SK-N-DZ (cell line): ENCODE measurements around the gene FASN.
"Not testable (repeated sequence)": the region's sequence is repeated elsewhere in the genome, so short reads cannot be mapped to it uniquely, and the experiment has no call there.

Experiments used
- DNase-seq: peaks from one replicate; pipeline ENCODE4 v3.0.0-alpha.2; 2015; ENCODE audit warnings: low spot score

Gene FASN

DNA sequence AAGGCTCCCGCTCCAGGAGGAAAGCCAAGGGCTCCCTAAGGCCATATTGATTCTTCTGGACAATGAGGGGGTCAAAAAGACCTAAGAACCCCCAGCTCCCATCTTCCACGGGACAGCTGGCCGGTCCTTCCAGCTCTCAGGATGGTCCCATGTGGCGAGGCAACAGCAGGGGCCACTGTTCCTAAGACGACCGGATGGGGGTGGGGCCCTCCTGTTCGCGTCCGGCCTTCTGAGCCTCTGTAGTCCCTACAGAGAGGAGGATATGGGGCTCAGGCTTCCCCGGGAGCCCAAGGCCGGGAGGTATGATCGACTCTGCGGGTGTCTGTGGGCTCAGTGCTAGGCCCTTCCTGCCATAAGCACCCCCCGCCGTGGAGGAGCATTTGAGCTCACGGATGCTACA is 54.5 kb downstream of the FASN start:
- no peak for DNase-seq

DNA sequence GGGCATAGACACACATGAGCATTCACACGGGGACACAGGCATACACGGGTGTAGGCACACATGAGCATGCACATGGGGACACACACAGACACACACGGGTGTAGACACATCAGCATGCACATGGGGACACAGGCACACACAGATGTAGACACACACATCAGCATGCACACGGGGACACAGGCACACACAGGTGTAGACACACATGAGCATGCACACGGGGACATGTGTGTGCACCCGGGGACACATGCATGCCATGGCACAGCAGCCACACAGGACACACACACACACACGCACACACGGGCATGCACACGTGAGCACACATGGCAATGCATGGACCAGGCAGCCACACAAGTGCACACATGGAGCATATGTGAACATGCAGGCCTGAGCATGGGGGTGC is 55.4 kb downstream of the FASN start:
- DNase-seq: no peak

DNA sequence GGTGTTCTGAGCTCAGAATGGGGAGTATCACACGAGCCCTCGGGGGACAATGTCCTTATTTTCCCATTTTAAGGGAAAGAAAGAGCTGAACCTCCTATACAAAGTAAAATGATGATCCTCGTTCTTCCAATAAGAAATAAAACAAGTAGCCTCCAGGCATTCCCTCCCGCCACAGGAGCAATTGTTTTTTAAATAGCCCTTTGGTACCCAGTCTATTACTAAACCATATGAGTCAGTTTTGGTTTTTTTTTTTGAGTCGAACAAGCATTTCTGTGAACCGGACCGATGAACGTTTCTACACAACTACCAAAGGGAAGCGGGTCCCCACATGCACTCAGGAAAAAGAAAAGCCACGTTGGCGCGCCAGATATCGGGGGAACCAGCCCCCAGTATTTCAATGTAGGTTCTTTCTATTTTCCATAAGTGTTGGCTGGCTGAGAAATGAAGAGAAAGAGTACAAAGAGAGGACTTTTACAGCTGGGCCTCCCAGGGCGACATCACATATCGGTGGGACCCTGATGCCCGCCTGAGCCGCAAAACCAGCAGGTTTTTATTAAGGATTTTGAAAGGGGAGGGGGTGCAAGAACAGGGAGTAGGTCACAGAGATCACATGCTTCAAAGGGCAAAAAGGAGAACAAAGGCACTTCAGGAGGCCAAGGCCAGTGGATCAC is 56.8 kb downstream of the FASN start:
- no peak for DNase-seq

DNA sequence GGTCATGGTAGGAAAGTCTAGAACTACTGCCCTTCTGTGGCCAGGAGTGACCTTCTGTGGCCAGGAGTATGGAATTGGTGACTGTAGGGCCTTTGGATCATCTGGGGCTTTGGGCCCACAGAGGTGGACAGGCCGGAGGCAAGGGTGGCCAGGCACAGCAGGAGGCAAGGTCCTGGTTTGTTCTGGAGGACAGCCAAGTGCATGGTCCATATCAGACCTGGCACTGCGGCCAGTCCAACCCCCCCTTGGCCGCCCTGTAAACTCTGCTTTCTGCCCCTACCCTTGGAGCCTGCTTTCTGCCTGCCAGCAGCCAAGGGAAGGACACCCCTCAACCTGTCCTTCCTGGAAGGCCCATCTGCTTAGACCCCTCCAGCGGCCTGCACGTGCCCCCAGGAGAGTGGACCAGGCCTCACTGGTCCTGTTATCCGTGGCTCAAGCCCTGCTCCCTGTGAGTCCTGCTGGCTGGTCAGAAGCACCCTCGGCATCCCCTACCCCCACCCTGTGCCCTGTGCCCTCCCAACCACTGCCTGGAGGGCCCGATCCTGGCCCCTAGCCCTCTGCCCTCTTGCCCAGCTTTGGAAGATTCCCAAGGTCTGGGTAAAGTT is 58.2 kb downstream of the FASN start:
- no peak for DNase-seq

DNA sequence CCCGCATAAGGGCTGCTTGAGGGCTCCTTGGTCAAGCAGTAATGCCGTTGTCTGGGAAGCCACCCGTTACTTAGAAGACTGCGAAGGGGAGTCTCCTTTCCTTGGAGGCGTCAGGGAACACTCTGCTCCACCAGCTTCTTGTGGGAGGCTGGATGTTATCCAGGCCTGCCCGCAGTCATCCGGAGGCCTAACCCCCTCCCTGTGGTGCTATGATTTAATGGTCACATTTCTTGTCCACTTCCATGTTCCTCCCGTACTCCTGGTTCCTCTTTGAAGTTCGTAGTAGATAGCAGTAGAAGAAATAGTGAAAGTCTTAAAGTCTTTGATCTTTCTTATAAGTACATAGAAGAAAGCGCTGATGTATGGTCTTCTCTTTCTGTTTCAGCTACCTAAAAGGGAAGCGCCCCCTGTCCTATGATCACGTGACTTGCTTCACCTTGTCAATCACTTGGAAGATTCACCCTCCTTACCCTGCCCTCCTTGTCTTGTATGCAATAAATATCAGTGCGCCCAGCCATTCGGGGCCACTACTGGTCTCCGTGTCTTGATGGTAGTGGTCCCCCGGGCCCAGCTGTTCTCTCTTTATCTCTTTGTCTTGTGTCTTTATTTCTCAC is 59.1 kb downstream of the FASN start:
- DNase-seq: not testable (repeated sequence)

DNA sequence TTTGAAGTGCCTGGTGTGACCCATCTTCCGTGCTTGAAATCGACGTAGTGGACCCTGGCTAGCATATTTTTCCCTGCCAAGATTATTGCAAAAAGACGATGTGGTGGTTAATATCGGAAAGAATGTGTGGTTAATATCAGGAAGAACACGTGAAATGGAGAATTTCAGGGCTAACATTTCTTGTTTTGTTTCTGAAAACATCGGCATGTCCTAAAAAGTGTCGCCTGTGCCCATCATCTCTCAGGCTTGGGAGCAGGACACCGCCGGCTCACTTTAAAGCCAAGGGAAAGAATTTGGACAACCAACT is 60.2 kb downstream of the FASN start:
- no peak for DNase-seq

DNA sequence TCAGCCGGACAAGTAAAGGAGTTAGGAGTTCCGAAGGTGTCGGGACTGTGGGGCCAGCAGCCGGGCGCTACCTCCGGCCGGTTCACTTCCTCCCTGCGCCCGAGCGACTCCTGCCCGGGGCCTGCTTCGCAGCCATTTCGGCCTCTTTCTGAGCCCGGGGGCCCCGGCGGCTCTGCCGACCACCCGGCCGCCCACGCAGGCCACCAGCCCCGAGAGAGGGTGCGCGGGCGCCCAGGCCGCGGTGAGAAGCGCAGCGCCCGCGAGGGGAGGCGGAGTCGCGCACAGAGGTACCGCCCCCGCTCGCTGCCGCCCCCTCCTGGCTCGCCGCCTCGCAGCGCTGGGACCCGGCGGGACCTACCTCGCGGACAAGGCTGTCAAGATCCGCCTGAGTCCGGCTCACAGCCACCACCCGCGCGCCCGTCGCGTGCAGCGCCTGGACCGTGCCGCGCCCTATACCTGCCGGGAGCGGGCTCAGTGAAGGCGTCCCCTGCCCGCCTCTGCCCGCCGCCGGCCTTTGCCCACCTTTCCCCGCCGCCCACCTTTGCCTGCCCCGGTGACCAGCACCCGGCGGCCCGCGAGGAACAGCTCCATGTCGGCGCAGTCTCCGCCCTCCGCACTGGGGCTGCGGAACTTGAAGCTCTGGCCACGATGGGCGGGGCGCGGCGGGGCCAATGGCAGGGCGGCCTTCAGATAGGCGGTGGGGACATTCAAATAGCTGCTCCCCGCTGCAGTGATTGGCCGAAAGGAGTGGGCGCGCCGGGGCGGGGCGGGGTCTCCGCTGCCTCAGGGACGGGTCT is 60.7 kb downstream of the FASN start, which contains the start of gene DCXR:
DCXR (minus strand) TSS at position 606 of the 797 bp plus-strand sequence; CDS start at position 591, 15 bp downstream.
- DNase-seq: peak; percentile 99

DNA sequence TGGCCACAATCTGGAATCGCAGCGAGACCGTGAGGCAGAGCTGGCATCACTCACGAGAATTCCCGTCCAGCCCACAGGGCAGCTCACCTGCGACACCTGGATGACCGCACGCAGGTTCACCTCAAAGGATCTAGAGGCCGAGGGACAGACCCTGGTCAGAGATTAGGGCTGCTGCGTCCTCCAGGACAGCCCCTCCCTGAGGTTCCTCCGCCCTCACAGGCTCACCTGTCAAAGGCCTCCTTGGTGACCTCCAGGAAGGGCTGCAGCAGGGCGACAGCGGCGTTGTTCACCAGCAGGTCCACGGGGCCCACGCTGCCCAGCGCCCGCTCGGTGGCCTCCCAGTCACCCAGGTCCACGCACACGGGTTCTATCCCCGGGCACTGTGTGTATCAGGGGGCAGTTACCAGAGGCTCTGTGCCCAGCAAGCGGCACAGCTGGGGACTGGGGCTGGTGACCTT is 61.4 kb downstream of the FASN start:
- no peak for DNase-seq

DNA sequence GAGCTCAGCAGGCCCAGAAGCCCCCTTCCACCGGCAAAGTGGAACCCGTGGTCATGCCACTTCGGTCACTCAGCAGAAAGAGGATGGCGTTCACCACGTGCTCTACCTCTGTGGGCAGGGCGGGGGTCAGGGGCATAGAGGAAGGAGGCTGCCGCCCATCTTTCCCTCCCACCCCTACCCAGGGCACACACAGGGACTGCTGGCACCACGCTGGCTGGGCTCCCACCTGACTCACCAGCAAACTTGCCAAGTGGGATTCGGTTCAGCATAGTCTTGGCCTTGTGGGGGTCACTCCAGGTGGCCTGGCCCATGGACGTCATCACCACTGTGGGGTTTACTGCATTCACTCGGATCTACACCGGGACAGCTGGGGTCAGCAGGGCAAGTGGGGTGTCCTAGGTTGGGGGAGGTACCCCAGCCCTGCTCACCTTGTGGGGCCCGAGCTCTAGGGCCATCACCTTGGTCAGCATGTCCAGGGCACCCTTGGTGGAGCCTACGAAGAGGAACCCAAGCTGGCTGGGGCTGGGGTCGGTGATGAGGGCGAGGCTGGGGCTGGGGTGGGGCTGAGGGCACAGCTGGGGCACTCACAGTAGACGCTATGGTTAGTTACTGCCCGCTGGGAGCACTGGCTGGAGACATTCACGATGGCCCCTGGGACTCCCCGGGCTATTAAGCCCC is 61.9 kb downstream of the FASN start:
- no peak for DNase-seq

DNA sequence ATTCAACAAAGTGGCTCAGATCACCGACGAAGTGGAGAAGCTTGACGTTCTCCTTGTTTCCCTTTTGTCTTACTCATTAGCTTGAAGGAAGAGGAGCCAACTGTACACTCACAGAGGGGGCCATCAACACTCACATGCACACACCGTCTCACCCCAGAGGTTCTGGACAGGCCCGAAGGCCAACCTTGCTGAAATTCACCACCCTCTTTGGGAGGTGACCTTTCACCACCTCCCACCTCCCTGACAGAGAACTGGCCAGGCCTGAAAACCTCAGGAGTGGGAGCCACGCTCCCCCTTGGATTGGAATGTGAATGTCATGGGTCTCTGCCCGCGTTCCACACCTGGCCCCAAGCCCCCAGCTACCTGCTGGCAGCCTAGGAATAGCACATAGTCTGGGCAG is 62.5 kb downstream of the FASN start:
- DNase-seq: no peak

DNA sequence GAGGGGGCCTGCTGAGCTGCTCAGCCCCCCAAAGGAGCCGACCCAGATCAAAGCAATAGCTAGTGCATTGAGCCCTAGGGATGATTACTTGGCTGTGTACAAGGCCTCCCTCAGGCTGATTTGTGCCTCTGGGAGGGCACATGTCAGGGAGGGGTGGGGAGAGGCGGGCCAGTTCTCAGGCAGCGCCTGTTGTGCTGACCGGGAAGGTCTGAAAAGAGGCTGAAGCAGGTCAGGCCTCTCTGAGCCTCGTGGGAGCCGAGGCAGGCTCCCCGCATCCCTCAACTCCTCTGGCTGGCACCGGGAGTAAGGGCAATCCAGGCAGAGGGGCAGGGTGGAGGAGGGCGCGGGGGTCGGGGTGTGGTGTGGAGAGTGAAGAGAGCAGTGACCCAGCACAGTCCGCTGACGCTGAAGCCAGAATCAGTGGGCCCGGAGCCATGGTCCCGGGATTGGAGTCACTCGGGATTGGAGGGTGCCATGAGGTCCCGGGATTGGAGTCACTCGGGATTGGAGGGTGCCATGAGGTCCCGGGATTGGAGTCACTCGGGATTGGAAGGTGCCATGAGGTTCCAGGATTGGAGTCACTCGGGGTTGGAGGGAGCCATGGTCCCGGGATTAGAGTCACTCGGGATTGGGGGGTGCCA is 63.5 kb downstream of the FASN start:
- no peak for DNase-seq

DNA sequence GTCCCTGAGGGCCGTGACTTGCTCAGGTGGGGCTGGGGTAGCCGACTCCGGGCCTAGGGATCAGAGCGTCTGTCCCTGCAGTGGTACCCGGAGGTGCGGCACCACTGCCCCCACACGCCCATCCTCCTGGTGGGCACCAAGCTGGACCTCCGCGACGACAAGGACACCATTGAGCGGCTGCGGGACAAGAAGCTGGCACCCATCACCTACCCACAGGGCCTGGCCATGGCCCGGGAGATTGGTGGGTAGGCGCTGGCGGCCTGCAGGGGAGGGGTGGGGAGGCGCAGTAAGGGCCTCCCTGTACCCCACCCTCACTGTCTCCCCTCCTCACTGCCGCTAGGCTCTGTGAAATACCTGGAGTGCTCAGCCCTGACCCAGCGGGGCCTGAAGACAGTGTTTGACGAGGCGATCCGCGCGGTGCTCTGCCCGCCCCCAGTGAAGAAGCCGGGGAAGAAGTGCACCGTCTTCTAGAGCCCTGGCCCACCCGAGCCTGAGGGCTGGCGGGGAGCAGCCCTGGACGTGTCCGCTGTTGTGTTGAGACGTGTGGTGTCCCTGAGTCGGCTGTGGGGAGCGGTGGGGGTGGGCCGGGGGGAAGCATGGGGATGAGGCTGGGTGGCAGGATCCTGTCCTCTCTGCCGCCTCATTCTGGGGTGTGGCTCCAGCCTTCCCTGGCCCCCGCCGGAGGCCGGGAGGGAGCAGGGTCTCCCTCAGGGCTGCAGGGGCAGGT is 64.5 kb downstream of the FASN start:
- no peak for DNase-seq

DNA sequence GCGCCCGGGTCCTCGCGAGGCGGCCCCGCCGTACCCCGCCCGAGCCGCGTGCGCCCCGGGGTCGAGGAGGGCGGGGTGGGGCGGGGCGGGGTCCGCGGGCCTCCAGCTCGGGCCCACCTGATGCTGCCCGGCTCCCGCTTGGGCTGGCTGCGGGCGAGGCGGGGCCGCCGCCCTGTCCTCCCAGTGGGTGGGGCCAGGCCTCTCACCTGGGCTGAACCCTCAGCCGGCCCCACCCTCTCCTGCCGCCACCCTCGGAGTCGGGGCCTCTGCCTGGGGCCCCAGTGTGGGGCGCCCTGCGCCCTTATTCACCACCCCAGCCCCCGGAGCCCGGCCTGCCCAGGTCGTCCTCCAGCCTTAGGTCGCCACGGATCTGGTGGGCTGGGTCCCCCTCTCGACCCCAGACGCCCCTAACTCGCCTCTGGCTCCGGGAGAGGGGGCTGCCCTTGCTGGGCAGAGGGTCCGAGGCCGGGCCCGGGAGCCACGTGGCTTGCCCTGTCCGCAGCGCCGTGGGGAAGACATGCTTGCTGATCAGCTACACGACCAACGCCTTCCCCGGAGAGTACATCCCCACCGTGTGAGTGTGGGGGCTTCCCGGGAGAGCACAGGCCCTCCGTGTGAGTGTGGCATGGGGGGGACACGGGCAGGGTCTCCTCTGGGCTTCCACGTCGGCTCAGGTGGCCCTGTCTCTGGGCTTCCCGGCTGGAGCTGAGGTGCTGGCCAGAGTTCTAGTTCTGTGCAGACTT is 66.0 kb downstream of the FASN start:
- DNase-seq: no peak

DNA sequence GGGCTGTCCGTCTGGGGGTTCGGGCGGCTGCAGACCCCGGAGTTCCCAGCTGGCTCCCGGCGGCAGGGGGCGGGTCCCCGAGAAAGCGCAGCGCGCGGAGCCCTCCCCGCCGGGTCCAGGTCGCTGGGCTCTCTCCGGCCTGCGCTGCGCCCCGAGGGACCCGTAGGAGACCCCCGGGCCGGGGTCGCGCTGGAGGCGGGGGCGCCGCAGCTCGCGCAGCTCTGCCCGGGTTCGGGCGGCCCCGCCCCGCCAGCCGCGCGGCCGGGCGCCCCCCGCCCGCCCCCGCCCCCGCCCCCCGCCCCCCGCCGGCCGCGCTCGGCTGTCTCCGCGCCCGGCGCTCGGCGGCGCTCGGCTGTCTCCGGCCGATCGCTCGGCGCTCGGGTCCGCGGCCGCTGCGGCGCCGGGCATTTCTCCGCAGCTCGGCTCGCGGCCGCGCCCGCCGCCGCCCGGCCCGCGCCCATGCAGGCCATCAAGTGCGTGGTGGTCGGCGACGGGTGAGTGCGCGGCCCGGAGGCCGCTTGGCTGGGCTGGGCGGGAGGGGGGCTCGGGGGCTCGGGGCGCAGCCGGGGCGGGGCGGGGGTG is 66.6 kb downstream of the FASN start, which contains the start of gene RAC3:
RAC3 (plus strand) TSS at position 376 of the 582 bp plus-strand sequence; CDS start at position 460, 84 bp downstream.
- no peak for DNase-seq

DNA sequence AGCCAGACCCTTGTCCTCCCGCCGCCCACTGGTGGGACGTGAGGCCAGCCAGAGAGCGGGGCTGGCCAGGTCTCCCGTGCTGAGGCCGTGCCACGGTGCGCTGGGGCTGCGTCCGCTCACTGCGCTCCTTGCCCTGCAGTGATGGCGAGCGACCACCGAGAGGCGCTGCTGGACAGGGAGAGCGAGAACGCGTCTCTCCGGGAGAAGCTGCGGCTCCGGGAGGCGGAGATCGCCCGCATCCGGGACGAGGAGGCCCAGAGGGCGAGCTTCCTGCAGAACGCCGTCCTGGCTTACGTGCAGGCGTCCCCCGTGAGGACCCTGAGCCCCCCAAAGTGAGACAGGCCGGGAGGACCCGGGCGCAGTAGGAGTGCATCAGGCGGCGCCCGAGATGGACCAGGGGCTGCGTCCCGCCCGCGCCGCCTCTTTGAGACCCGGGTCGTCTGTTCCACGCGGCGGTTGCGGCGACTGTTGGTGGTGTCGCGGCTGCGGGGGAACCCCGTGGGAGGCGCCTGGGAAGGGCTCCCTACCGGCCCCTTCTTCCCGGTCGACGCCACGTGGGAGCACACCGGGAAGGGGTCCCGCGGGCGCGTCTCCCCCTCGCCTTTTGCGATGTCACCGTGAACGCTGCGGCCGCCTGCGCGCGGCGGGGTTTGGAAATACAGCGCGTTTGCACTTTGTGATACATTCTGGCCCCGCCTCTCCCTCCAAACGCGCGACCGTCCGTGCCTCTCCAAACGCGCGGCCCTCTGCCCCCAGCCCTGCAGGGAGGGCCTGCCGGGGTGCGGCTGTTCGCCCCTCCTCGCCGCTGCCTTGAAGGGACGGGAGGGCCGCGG is 67.3 kb downstream of the FASN start:
- peak; percentile 88 for DNase-seq

DNA sequence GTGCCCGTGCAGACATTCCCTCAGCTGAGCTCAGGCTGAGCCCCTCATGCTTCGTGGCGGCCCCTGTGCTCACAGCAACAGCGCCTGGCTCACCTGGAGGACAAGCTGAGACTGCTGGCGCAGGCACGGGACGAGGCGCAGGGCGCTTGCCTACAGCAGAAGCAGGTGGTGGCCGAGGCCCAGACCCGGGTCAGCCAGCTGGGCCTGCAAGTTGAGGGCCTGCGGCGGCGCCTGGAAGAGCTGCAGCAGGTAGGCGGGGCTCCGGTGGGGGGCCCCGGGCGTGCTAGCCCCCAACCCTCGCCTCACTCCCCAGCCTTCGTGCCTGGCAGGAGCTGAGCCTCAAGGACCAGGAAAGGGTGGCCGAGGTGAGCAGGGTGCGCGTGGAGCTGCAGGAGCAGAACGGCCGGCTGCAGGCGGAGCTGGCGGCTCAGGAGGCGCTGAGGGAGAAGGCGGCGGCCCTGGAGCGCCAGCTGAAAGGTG is 68.0 kb downstream of the FASN start:
- DNase-seq: no peak

DNA sequence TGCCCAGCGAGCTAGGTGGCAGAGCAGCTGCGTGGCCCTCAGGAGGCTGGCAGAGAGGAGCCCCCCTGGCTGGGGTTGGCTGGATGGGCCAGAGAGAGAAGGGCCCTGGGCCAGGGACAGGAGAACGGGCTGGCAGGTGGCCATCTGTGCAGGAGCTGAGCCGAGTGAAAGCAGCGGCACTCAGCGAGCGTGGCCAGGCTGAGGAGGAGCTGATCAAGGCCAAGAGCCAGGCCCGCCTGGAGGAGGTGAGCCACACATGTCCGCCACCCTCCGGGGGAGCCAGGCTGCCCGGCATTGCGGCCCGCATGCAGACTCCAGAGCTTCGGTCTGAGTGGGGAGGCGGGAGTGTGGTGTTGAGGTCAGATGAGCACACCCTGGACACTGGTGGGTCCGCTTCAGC is 68.6 kb downstream of the FASN start:
- no peak for DNase-seq

DNA sequence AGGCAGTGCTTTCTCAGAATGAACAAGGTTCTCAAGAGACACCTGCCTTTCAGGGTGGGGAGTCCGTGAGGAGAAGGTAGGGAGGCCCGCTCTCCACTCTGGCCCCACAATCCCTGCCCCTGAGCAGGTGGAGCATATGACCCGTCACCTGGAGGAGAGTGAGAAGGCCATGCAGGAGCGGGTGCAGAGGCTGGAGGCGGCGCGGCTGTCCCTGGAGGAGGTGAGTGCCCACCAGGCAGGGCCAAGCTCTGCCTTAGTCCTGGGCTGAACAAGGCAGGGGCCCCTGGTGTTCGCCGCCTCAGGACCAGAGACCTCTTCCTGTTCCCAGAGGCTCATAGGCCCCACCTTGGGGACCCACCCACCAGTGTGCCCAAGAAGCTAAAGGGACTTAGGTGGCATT is 69.1 kb downstream of the FASN start:
- no peak for DNase-seq
